ENCODE measurements around the gene SUSD1. TPM values are rescaled to one million over a fixed set of nuclear protein-coding genes. Genes with fewer than 3 reads are reported as not detected.
A peak's percentile ranks its signal among the peaks of the same experiment; 100 is the strongest.

Gene SUSD1
- total and polyA plus RNA-seq, 4 experiments from 2014 or later = 3.6 to 8.4 (median 5.8) TPM

DNA sequence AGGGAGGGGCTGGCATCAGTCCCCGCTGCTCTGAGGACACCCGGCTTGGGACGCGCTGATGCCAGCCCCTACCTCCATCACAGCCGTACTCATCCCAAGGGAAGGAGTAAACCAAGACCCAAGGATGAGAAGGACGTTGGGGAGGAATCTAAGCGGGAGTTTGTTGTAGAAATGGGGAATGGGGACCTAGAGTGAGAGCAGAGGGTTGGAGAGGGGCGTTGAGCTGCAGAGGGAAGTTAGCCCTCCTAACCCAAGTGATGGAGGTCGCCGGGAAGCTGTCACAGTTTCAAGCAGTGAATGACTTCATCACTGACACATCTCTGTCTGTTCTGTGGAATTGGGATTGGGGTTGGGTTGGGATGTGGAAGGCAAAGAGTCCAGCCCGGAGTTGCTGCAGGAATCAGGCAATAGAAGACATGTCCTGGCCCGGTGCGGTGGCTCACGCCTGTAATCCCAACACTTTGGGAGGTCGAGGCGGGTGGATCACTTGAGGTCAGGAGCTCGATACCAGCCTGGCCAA, 759 bp upstream of the SUSD1 start:
- CTCF ChIA-PET (ENCODE audit: partially characterized antibody) = interaction anchor here (1.0 to 2.4 kb wide), 11 partner anchors 9 to 345 kb away, joined by 3 to 11 read pairs (median 5); no protein-coding TSS in a partner anchor
- peak in 4 of 5 donors; percentile 9 to 33 (median 17) for DNase-seq
- no peak overlapping the region for H3K27ac ChIP-seq (ENCODE audit: low read depth, low read length)

DNA sequence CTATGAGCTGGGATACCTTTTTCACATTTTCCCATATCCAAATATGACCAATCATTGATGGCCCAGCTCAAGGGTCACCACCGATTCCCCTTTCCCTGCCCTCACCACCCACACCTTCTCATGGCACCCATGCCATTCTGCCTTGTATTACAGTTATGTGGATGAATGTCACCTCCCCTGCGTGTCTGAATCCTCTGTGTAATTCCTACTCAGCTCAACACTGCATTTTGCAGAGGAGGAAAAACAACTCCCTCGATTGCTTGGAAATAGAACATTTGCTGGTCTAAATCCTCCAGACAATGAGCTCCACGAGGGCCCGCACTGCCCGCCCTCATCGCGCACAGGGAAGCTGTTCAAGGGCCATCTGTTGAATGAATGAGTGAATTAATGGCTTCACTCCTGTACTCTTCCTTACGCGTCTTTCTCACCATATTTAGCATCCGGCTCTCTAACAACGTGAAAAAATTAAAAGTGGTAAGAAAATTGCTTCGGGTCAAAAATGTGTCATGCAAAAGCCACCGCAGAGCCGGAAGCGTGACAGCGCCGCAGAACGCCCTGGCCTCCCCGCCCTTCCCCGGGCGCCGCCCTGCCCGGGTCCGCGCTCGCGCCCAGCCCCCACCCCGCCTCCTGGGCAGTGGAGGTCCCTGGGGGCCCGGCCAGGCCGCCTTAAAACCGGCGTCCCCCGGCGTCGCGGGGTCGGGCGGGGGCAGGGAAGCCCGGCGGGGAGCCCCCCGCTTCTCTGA, 704 bp downstream of the SUSD1 start:
- Histone ChIP-seq H3K9me3 (ENCODE audit: control insufficient read depth in 1 of 2, low read length in 2 of 2) (no peaks in the 10 kb centered on the region), H3K27me3 (ENCODE audit: insufficient read depth, low read length) (no peaks in the 10 kb centered on the region), H3K36me3 (ENCODE audit: insufficient read depth, low read length) (no peaks in the 10 kb centered on the region), H3K4me3 (ENCODE audit: low read length in 2 of 2) (peak overlapping the region; percentile 54 to 68), H3K27ac (ENCODE audit: low read depth, low read length) (peak overlapping the region; percentile 19), H3K4me1 (ENCODE audit: insufficient read depth, low read length) (peaks cover 64% of the 10 kb centered on the region)
- H3K9me3 Mint-ChIP-seq = no peaks in the 10 kb centered on the region
- peaks cover 0 to 5% of the 10 kb centered on the region in 2 donors for H3K36me3 Mint-ChIP-seq
- peak overlapping the region; percentile 88 to 96 (median 91) for H3K4me3 Mint-ChIP-seq
- ChIA-PET CTCF (ENCODE audit: partially characterized antibody) (interaction anchor here (1.0 to 1.4 kb wide), 3 partner anchors 11 to 93 kb away, joined by 3 to 7 read pairs (median 5); no protein-coding TSS in a partner anchor), POLR2A (ENCODE audit: partially characterized antibody) (interaction anchor here (0.8 to 4.3 kb wide), 6 partner anchors 9 to 691 kb away, joined by 3 to 45 read pairs (median 4); partner anchors contain the start of gene PTBP3)
- intact Hi-C loops (cut with micrococcal nuclease) = loop anchor here (1.0 to 10.0 kb wide), 4 partner anchors 48 to 540 kb away; partner anchors contain the start of genes INIP and PTBP3
- H3K27me3 Mint-ChIP-seq = no peaks in the 10 kb centered on the region
- H3K27ac Mint-ChIP-seq = peak overlapping the region; percentile 82 to 97 (median 95)
- peak; percentile 75 to 83 (median 80) for DNase-seq
- peaks cover 49 to 88% (median 69%) of the 10 kb centered on the region in 4 donors for H3K4me1 Mint-ChIP-seq

More for the DNA sequence above, 759 bp upstream of the SUSD1 start:
- intact Hi-C loops (cut with micrococcal nuclease) = loop anchor here (2.0 to 10.0 kb wide), 4 partner anchors 47 to 539 kb away; partner anchors contain the start of gene INIP
- H3K27me3 Mint-ChIP-seq = no peaks in the 10 kb centered on the region
- no peaks in the 10 kb centered on the region for H3K27me3 ChIP-seq (ENCODE audit: insufficient read depth, low read length)
- H3K4me3 Mint-ChIP-seq = peak overlapping the region; percentile 57 to 86 (median 72)
- H3K36me3 Mint-ChIP-seq = no peaks in the 10 kb centered on the region
- no peaks in the 10 kb centered on the region for H3K36me3 ChIP-seq (ENCODE audit: insufficient read depth, low read length)
- peaks cover 78% of the 10 kb centered on the region for H3K4me1 ChIP-seq (ENCODE audit: insufficient read depth, low read length)
- POLR2A ChIA-PET (ENCODE audit: partially characterized antibody) = interaction anchor here (1.0 to 4.3 kb wide), 10 partner anchors 8 to 204 kb away, joined by 3 to 45 read pairs (median 4); partner anchors contain the start of genes HSDL2 and PTBP3
- H3K9me3 Mint-ChIP-seq = no peaks in the 10 kb centered on the region
- no peaks in the 10 kb centered on the region for H3K9me3 ChIP-seq (ENCODE audit: control insufficient read depth in 1 of 2, low read length in 2 of 2)
- H3K27ac Mint-ChIP-seq = peak overlapping the region; percentile 69 to 98 (median 94)
- peaks cover 58 to 88% (median 74%) of the 10 kb centered on the region in 4 donors for H3K4me1 Mint-ChIP-seq
- H3K4me3 ChIP-seq (ENCODE audit: low read length in 2 of 2) = peak overlapping the region in 1 of 2 donors; percentile 12

- peak overlapping the region; percentile 54 to 68 for H3K4me3 ChIP-seq (ENCODE audit: low read length in 2 of 2)
- no peaks in the 10 kb centered on the region for H3K9me3 Mint-ChIP-seq
- peaks cover 55 to 92% (median 74%) of the 10 kb centered on the region in 4 donors for H3K4me1 Mint-ChIP-seq
- peaks cover 0 to 5% of the 10 kb centered on the region in 2 donors for H3K36me3 Mint-ChIP-seq
- no peaks in the 10 kb centered on the region for H3K27me3 ChIP-seq (ENCODE audit: insufficient read depth, low read length)
- H3K9me3 ChIP-seq (ENCODE audit: control insufficient read depth in 1 of 2, low read length in 2 of 2) = no peaks in the 10 kb centered on the region
- intact Hi-C loops (cut with micrococcal nuclease) = loop anchor here (1.0 to 10.0 kb wide), 4 partner anchors 49 to 541 kb away; partner anchors contain the start of genes INIP and PTBP3
- POLR2A ChIA-PET (ENCODE audit: partially characterized antibody) = interaction anchor here (0.5 to 4.3 kb wide), 5 partner anchors 10 to 271 kb away, joined by 3 to 45 read pairs (median 5); partner anchors contain the start of gene PTBP3
- CTCF ChIA-PET (ENCODE audit: partially characterized antibody) = interaction anchor here (1.0 to 1.6 kb wide), 4 partner anchors 10 to 93 kb away, joined by 3 to 7 read pairs (median 4); no protein-coding TSS in a partner anchor
- no peaks in the 10 kb centered on the region for H3K36me3 ChIP-seq (ENCODE audit: insufficient read depth, low read length)
- no peaks in the 10 kb centered on the region for H3K27me3 Mint-ChIP-seq
- peak overlapping the region; percentile 19 for H3K27ac ChIP-seq (ENCODE audit: low read depth, low read length)
- peaks cover 63% of the 10 kb centered on the region for H3K4me1 ChIP-seq (ENCODE audit: insufficient read depth, low read length)
- peak overlapping the region; percentile 82 to 97 (median 95) for H3K27ac Mint-ChIP-seq
- H3K4me3 Mint-ChIP-seq = peak overlapping the region; percentile 88 to 96 (median 91)
- DNase-seq = no peak
These were observed 1.4 kb downstream of the SUSD1 start for GRCh38 chr9:112173489-112174221.

GRCh38 chr9:112170968-112171367, 4.1 kb downstream of the SUSD1 start:
- Mint-ChIP-seq H3K9me3 (no peaks in the 10 kb centered on the region), H3K36me3 (peaks cover 0 to 5% of the 10 kb centered on the region in 2 donors), H3K27ac (peak overlapping the region in 2 of 7 donors; percentile 41 to 50), H3K4me3 (peak overlapping the region in 1 of 8 donors; percentile 55), H3K4me1 (peaks cover 49 to 88% (median 64%) of the 10 kb centered on the region in 4 donors), H3K27me3 (no peaks in the 10 kb centered on the region)
- ChIA-PET CTCF (ENCODE audit: partially characterized antibody) (no interaction called here), POLR2A (ENCODE audit: partially characterized antibody) (interaction anchor here (0.6 kb wide), 1 partner anchor 162 kb away, joined by 3 read pairs; the partner anchor contains the start of gene PTBP3)
- Histone ChIP-seq H3K4me1 (ENCODE audit: insufficient read depth, low read length) (peaks cover 50% of the 10 kb centered on the region), H3K4me3 (ENCODE audit: low read length in 2 of 2) (no peak overlapping the region), H3K27ac (ENCODE audit: low read depth, low read length) (no peak overlapping the region), H3K9me3 (ENCODE audit: control insufficient read depth in 1 of 2, low read length in 2 of 2) (no peaks in the 10 kb centered on the region), H3K36me3 (ENCODE audit: insufficient read depth, low read length) (no peaks in the 10 kb centered on the region), H3K27me3 (ENCODE audit: insufficient read depth, low read length) (no peaks in the 10 kb centered on the region)
- intact Hi-C loops (cut with micrococcal nuclease) = loop anchor here (10.0 kb wide), 1 partner anchor 544 kb away; the partner anchor contains the start of gene INIP
- no peak for DNase-seq

DNA sequence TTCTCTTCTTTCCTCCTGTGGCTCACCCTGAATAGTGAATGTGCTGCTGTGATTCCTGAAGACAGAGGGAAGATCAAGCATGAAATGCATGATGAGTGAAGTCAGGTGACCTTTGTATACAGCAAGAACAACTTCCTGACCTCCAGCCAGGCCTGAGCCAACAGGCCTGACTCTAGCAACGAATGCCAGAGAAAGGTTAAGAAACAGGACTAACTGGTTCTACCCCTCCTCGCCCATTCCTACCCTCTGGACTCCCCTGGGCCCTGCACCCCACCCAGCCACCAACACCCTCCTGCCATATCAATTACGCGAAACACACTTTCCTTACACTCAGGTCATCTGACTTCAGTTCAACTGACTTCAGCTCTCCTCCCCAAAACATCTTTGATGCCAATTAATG, 4.9 kb downstream of the SUSD1 start:
- peaks cover 0 to 5% of the 10 kb centered on the region in 2 donors for H3K36me3 Mint-ChIP-seq
- H3K4me3 Mint-ChIP-seq = peak overlapping the region in 1 of 8 donors; percentile 1
- no peak overlapping the region for H3K4me3 ChIP-seq (ENCODE audit: low read length in 2 of 2)
- H3K27ac Mint-ChIP-seq = peak overlapping the region in 3 of 7 donors; percentile 50 to 81 (median 69)
- intact Hi-C loops (cut with micrococcal nuclease) = loop anchor here (10.0 kb wide), 1 partner anchor 545 kb away; the partner anchor contains the start of gene INIP
- H3K27me3 ChIP-seq (ENCODE audit: insufficient read depth, low read length) = no peaks in the 10 kb centered on the region
- H3K27me3 Mint-ChIP-seq = no peaks in the 10 kb centered on the region
- ChIA-PET POLR2A (ENCODE audit: partially characterized antibody) (no interaction called here), CTCF (ENCODE audit: partially characterized antibody) (interaction anchor here (0.7 kb wide), 1 partner anchor 27 kb away, joined by 3 read pairs; no protein-coding TSS in a partner anchor)
- no peak for DNase-seq
- no peaks in the 10 kb centered on the region for H3K36me3 ChIP-seq (ENCODE audit: insufficient read depth, low read length)
- H3K27ac ChIP-seq (ENCODE audit: low read depth, low read length) = no peak overlapping the region
- peaks cover 43% of the 10 kb centered on the region for H3K4me1 ChIP-seq (ENCODE audit: insufficient read depth, low read length)
- no peaks in the 10 kb centered on the region for H3K9me3 Mint-ChIP-seq
- H3K9me3 ChIP-seq (ENCODE audit: control insufficient read depth in 1 of 2, low read length in 2 of 2) = no peaks in the 10 kb centered on the region
- peaks cover 44 to 80% (median 62%) of the 10 kb centered on the region in 4 donors for H3K4me1 Mint-ChIP-seq

DNA sequence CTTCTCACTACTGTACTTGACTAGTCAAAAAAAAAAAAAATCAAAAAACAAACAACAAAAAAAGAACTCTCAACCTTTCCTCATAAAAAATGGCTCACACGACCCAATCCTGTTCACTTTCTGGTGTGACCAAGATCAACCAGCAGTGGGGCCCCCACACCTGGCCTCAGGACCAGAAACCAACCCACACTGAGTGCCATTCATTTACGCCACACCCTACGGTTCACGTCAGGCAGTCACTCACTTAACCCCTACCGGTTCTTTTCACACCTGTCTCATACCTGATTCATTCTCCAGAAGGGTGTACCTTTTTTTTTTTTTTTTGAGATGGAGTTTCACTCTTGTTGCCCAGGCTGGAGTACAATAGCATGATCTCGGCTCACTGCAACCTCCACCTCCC, 5.7 kb downstream of the SUSD1 start:
- H3K27me3 Mint-ChIP-seq = no peaks in the 10 kb centered on the region
- ChIA-PET POLR2A (ENCODE audit: partially characterized antibody) (no interaction called here), CTCF (ENCODE audit: partially characterized antibody) (no interaction called here)
- peaks cover 0 to 5% of the 10 kb centered on the region in 2 donors for H3K36me3 Mint-ChIP-seq
- intact Hi-C loops (cut with micrococcal nuclease) = no loop called here
- no peak for DNase-seq
- peaks cover 42 to 75% (median 60%) of the 10 kb centered on the region in 4 donors for H3K4me1 Mint-ChIP-seq
- Histone ChIP-seq H3K27ac (ENCODE audit: low read depth, low read length) (no peak overlapping the region), H3K4me1 (ENCODE audit: insufficient read depth, low read length) (peaks cover 42% of the 10 kb centered on the region), H3K27me3 (ENCODE audit: insufficient read depth, low read length) (no peaks in the 10 kb centered on the region), H3K9me3 (ENCODE audit: control insufficient read depth in 1 of 2, low read length in 2 of 2) (no peaks in the 10 kb centered on the region), H3K4me3 (ENCODE audit: low read length in 2 of 2) (no peak overlapping the region), H3K36me3 (ENCODE audit: insufficient read depth, low read length) (no peaks in the 10 kb centered on the region)
- peak overlapping the region in 1 of 7 donors; percentile 48 for H3K27ac Mint-ChIP-seq
- no peak overlapping the region for H3K4me3 Mint-ChIP-seq
- H3K9me3 Mint-ChIP-seq = no peaks in the 10 kb centered on the region

All from CD4-positive, alpha-beta memory T cell (primary cell).